ENCODE data around the gene REEP3.

GRCh38 chr10:63671317-63671937, 150.2 kb downstream of the REEP3 start:
- TF ChIP-seq CTCF (IDR thresholded peaks at IDR 0.05; ENCODE audit: poor library complexity) (no peak), EZH2 (IDR thresholded peaks at IDR 0.05; ENCODE audit: borderline replicate concordance) (no peak), EZH2phosphoT487 (IDR thresholded peaks at IDR 0.05; ENCODE audit: low read depth, severe bottlenecking, unreplicated experiment) (no peak)
